Posterior cingulate gyrus (tissue), 11 donors: ENCODE measurements around the gene CFAP157.
A peak's percentile ranks its signal among the peaks of the same experiment; 100 is the strongest.
"Not testable (repeated sequence)": the region's sequence is repeated elsewhere in the genome, so short reads cannot be mapped to it uniquely, and the experiment has no call there.

Experiments
- DNase-seq, 10 donors: peaks; one replicate each; pipeline versions ENCODE4 v3.0.0 to v3.0.0-alpha.2; 2020 to 2021; ENCODE audit warnings: mixed read lengths in 3 of 10
- intact Hi-C: fragments of 100-400 bp; cut with DNase I; formaldehyde crosslinking; loops from one replicate; pipeline ENCODE4 v1.15.1; 2023

CFAP157 gene

GRCh38 chr9:127755061-127756060 is 48.6 kb downstream of the CFAP157 start:
- intact Hi-C loops, result no loop called here
- peak in 8 of 10 donors; percentile 41 to 91 (median 60) for DNase-seq

- intact Hi-C loops, result no loop called here
- DNase-seq, result no peak
Observed at GRCh38 chr9:127756233-127756632, 49.4 kb downstream of the CFAP157 start.

GRCh38 chr9:127756776-127757175 is 50.0 kb downstream of the CFAP157 start:
- DNase-seq, result not testable (repeated sequence)

GRCh38 chr9:127758843-127759242 is 52.1 kb downstream of the CFAP157 start:
- intact Hi-C loops, result no loop called here
- no peak for DNase-seq

More at GRCh38 chr9:127756776-127757175, 50.0 kb downstream of the CFAP157 start:
- intact Hi-C loops, result not testable (repeated sequence)

GRCh38 chr9:127761061-127761460 is 54.3 kb downstream of the CFAP157 start:
- intact Hi-C loops, result no loop called here
- DNase-seq, result no peak

GRCh38 chr9:127761491-127761956 is 54.7 kb downstream of the CFAP157 start:
- DNase-seq, result no peak
- intact Hi-C loops, result no loop called here

GRCh38 chr9:127762111-127762676 is 55.4 kb downstream of the CFAP157 start:
- DNase-seq, result no peak
- intact Hi-C loops, result no loop called here

- intact Hi-C loops, result no loop called here
- peak in 1 of 10 donors; percentile 46 for DNase-seq
Observed at GRCh38 chr9:127763918-127764384, 57.2 kb downstream of the CFAP157 start.

GRCh38 chr9:127765418-127765817 is 58.6 kb downstream of the CFAP157 start:
- no peak for DNase-seq
- intact Hi-C loops, result no loop called here
